ENCODE results near the gene NME9.

NME9 gene

DNA sequence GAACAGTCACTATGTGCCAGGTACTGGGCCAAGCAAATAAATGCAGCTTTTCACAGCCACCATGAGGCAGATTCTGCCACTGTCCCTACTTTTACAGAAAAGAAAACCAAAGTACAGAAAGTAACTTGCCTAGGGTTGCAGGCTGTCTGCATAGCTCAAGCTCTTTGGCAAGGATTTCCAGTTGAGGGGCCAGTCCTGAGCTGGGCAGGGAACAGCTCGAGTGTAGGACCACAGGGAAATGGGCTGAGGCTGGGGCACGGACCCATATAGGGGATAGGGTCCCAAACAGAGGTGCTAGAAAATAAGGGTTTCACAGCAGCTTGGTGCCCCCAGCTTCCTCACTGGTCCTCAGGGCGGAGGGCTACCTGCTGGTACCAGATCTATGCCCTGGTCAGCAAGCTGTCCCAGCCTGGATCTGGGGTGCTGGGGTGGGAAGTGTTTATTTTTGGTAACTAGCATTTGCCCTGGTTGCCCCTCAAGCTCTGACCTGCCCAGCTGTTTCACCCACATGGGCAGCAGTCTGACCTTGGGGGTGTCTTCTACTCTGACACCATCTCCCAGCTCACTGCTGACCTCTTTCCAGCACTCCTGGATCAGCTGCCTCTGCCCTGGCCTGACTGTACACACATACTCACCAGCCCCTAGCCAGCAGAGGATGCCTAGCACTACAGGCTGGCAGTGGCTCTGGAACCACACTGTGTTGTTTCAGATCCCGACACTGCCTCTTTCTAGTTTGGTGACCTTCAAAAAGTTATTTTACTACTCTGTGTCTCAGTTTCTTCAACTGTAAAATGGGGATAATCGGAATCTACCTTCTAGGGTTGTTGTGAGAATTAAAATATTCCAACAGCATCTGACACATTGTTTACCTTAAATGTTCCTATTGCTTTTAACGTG, 35.0 kb upstream of the NME9 start:
- Histone ChIP-seq H3K9me3 (ENCODE audit: insufficient read depth, low read depth, low read length) (no peaks in the 10 kb centered on the region), H3K9ac (ENCODE audit: low read depth, low read length, poor library complexity, severe bottlenecking) (no peak overlapping the region), H3K79me2 (ENCODE audit: insufficient read depth, low read length) (no peaks in the 10 kb centered on the region), H2AFZ (ENCODE audit: low read length) (no peak overlapping the region), H3K9me2 (replicated peaks; ENCODE audit: low read depth, low read length) (no peaks in the 10 kb centered on the region), H4K20me1 (ENCODE audit: insufficient read depth, low read length, poor library complexity, severe bottlenecking) (no peaks in the 10 kb centered on the region), H3K27me3 (ENCODE audit: insufficient read depth, low read length, poor library complexity, severe bottlenecking) (no peaks in the 10 kb centered on the region), H3F3A (ENCODE audit: low read depth) (no peaks in the 10 kb centered on the region), H3K36me3 (ENCODE audit: insufficient read depth, low read length) (no peaks in the 10 kb centered on the region), H3K4me1 (ENCODE audit: insufficient read depth, low read length, poor library complexity, severe bottlenecking) (peaks cover 7% of the 10 kb centered on the region), H3K4me3 (ENCODE audit: low read length, poor library complexity, severe bottlenecking) (no peak overlapping the region), H3K4me2 (ENCODE audit: low read depth, low read length, poor library complexity, severe bottlenecking) (no peak overlapping the region)
- TF ChIP-seq EZH2phosphoT487 (IDR thresholded peaks at IDR 0.05; ENCODE audit: borderline replicate concordance) = no peak
- TF ChIP-seq, protein P1, sequence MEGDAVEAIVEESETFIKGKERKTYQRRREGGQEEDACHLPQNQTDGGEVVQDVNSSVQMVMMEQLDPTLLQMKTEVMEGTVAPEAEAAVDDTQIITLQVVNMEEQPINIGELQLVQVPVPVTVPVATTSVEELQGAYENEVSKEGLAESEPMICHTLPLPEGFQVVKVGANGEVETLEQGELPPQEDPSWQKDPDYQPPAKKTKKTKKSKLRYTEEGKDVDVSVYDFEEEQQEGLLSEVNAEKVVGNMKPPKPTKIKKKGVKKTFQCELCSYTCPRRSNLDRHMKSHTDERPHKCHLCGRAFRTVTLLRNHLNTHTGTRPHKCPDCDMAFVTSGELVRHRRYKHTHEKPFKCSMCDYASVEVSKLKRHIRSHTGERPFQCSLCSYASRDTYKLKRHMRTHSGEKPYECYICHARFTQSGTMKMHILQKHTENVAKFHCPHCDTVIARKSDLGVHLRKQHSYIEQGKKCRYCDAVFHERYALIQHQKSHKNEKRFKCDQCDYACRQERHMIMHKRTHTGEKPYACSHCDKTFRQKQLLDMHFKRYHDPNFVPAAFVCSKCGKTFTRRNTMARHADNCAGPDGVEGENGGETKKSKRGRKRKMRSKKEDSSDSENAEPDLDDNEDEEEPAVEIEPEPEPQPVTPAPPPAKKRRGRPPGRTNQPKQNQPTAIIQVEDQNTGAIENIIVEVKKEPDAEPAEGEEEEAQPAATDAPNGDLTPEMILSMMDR (conservative IDR thresholded peaks at IDR 0.05; ENCODE audit: low read length) = no peak

DNA sequence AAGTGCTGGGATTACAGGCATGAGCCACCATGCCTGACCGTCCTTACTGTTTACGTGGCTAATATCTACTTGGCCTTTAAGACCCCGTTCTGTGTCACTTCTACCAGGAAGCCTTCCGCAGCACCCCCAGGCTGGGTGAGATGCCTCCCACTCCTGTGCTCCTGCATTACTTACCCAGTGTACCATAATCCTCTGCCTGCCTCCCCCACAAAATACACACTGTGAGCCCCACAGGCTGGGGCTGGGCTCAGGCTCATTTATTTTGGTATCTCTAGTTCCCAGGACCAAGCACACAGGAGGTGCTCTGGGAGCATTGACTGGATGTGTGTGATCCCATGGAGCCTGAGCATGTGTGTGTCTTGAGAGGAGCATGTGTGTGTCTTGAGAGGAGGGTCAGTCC, 33.7 kb upstream of the NME9 start:
- no peak overlapping the region for H3K4me3 ChIP-seq (ENCODE audit: low read length, poor library complexity, severe bottlenecking)
- H3K4me1 ChIP-seq (ENCODE audit: insufficient read depth, low read length, poor library complexity, severe bottlenecking) = peaks cover 7% of the 10 kb centered on the region
- TF ChIP-seq, protein P1 (conservative IDR thresholded peaks at IDR 0.05; ENCODE audit: low read length) = no peak
- no peak for TF ChIP-seq EZH2phosphoT487 (IDR thresholded peaks at IDR 0.05; ENCODE audit: borderline replicate concordance)
- no peak overlapping the region for H2AFZ ChIP-seq (ENCODE audit: low read length)
- no peaks in the 10 kb centered on the region for H3K27me3 ChIP-seq (ENCODE audit: insufficient read depth, low read length, poor library complexity, severe bottlenecking)
- H3K79me2 ChIP-seq (ENCODE audit: insufficient read depth, low read length) = no peaks in the 10 kb centered on the region
- no peaks in the 10 kb centered on the region for H3F3A ChIP-seq (ENCODE audit: low read depth)
- H3K36me3 ChIP-seq (ENCODE audit: insufficient read depth, low read length) = no peaks in the 10 kb centered on the region
- no peaks in the 10 kb centered on the region for H4K20me1 ChIP-seq (ENCODE audit: insufficient read depth, low read length, poor library complexity, severe bottlenecking)
- H3K4me2 ChIP-seq (ENCODE audit: low read depth, low read length, poor library complexity, severe bottlenecking) = no peak overlapping the region
- no peaks in the 10 kb centered on the region for H3K9me3 ChIP-seq (ENCODE audit: insufficient read depth, low read depth, low read length)
- H3K9ac ChIP-seq (ENCODE audit: low read depth, low read length, poor library complexity, severe bottlenecking) = no peak overlapping the region
- H3K9me2 ChIP-seq (replicated peaks; ENCODE audit: low read depth, low read length) = no peaks in the 10 kb centered on the region

DNA sequence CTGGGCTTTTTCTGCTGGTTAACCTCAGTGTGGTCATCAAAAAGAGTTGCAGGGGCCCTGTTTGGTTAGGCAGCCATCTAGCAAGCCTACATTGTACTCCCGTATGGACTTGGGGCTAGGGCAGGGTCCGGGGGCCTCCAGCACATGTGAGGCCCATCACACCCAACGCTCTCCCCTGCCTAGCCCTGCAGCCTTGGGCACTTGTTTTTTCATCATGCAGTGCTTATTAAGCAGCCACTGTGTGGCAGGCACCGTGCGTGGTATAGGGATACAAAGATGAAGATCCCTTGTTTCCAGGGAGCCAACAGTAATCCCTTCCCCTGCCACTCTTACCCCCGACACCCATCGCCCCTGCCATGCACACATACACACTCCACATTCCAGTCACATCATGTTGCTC, 32.9 kb upstream of the NME9 start:
- Histone ChIP-seq H4K20me1 (ENCODE audit: insufficient read depth, low read length, poor library complexity, severe bottlenecking) (no peaks in the 10 kb centered on the region), H3K27me3 (ENCODE audit: insufficient read depth, low read length, poor library complexity, severe bottlenecking) (no peaks in the 10 kb centered on the region), H3K9ac (ENCODE audit: low read depth, low read length, poor library complexity, severe bottlenecking) (no peak overlapping the region), H3K79me2 (ENCODE audit: insufficient read depth, low read length) (no peaks in the 10 kb centered on the region), H3K4me3 (ENCODE audit: low read length, poor library complexity, severe bottlenecking) (no peak overlapping the region), H3K9me2 (replicated peaks; ENCODE audit: low read depth, low read length) (no peaks in the 10 kb centered on the region), H3K4me1 (ENCODE audit: insufficient read depth, low read length, poor library complexity, severe bottlenecking) (peaks cover 7% of the 10 kb centered on the region), H3K4me2 (ENCODE audit: low read depth, low read length, poor library complexity, severe bottlenecking) (no peak overlapping the region), H2AFZ (ENCODE audit: low read length) (no peak overlapping the region), H3K36me3 (ENCODE audit: insufficient read depth, low read length) (no peaks in the 10 kb centered on the region), H3K9me3 (ENCODE audit: insufficient read depth, low read depth, low read length) (no peaks in the 10 kb centered on the region), H3F3A (ENCODE audit: low read depth) (no peaks in the 10 kb centered on the region)
- no peak for TF ChIP-seq EZH2phosphoT487 (IDR thresholded peaks at IDR 0.05; ENCODE audit: borderline replicate concordance)
- TF ChIP-seq, protein P1 (conservative IDR thresholded peaks at IDR 0.05; ENCODE audit: low read length) = no peak
